ENCODE data around the gene SERPINB1. TPM values are rescaled to one million over a fixed set of nuclear protein-coding genes. Genes with fewer than 3 reads are reported as not detected.

SERPINB1 gene
- total RNA-seq, 1 experiment from 2014 or later: 75.6 TPM

- H3K4me3 Mint-ChIP-seq (ENCODE audit: unreplicated experiment): no peak overlapping the region
- H3K27me3 ChIP-seq (replicated peaks; ENCODE audit: control insufficient read depth, insufficient read depth, low read length): no peaks in the 10 kb centered on the region
- H3K27me3 Mint-ChIP-seq (ENCODE audit: insufficient read depth, unreplicated experiment): no peaks in the 10 kb centered on the region
- peaks cover 19% of the 10 kb centered on the region for H3K4me1 Mint-ChIP-seq (ENCODE audit: low read depth, unreplicated experiment)
- H3K27ac Mint-ChIP-seq (ENCODE audit: unreplicated experiment): no peak overlapping the region
- H3K4me1 ChIP-seq: 0 out of 2 replicates have a peak, but pooled peaks cover 5% of the 10 kb centered on the region
- peaks cover 7% of the 10 kb centered on the region for H3K36me3 Mint-ChIP-seq (ENCODE audit: insufficient read depth, unreplicated experiment)
- H3K9me3 ChIP-seq: no peaks in the 10 kb centered on the region
- no TSS peak for BruUV-seq (replicated peaks)
- no peaks in the 10 kb centered on the region for H3K9me3 Mint-ChIP-seq (ENCODE audit: unreplicated experiment)
- H3K36me3 ChIP-seq (ENCODE audit: control insufficient read depth, insufficient read depth, low read length): no peaks in the 10 kb centered on the region
- ChIA-PET POLR2A (no interaction called here), CTCF (no interaction called here)
- no peak for TF ChIP-seq CTCF (IDR thresholded peaks at IDR 0.05; ENCODE audit: insufficient read depth in 1 of 2, low read depth in 1 of 2, low read length in 1 of 2, severe bottlenecking in 1 of 2, unreplicated experiment in 1 of 2)
- DNase-seq: no peak
- H3K4me3 ChIP-seq (ENCODE audit: low read depth, low read length): no peak overlapping the region
- intact Hi-C loops (cut with micrococcal nuclease; ENCODE audit: unreplicated experiment): no loop called here
Observed at GRCh38 chr6:2827142-2827541, 14.5 kb downstream of the SERPINB1 start.

GRCh38 chr6:2826131-2826530, 15.5 kb downstream of the SERPINB1 start:
- no peak overlapping the region for H3K4me3 ChIP-seq (ENCODE audit: low read depth, low read length)
- no peaks in the 10 kb centered on the region for H3K27me3 ChIP-seq (replicated peaks; ENCODE audit: control insufficient read depth, insufficient read depth, low read length)
- ChIA-PET CTCF (interaction anchor here (1.2 kb wide), 1 partner anchor 35 kb away, joined by 3 read pairs; no protein-coding TSS in a partner anchor), POLR2A (no interaction called here)
- 0 out of 2 replicates have a peak, but pooled peaks cover 5% of the 10 kb centered on the region for H3K4me1 ChIP-seq
- Mint-ChIP-seq H3K4me1 (ENCODE audit: low read depth, unreplicated experiment) (peaks cover 19% of the 10 kb centered on the region), H3K36me3 (ENCODE audit: insufficient read depth, unreplicated experiment) (no peaks in the 10 kb centered on the region), H3K27ac (ENCODE audit: unreplicated experiment) (no peak overlapping the region), H3K9me3 (ENCODE audit: unreplicated experiment) (no peaks in the 10 kb centered on the region), H3K4me3 (ENCODE audit: unreplicated experiment) (no peak overlapping the region), H3K27me3 (ENCODE audit: insufficient read depth, unreplicated experiment) (no peaks in the 10 kb centered on the region)
- no peak for DNase-seq
- no peaks in the 10 kb centered on the region for H3K36me3 ChIP-seq (ENCODE audit: control insufficient read depth, insufficient read depth, low read length)
- no peaks in the 10 kb centered on the region for H3K9me3 ChIP-seq
- BruUV-seq (replicated peaks): no TSS peak
- no peak for TF ChIP-seq CTCF (IDR thresholded peaks at IDR 0.05; ENCODE audit: insufficient read depth in 1 of 2, low read depth in 1 of 2, low read length in 1 of 2, severe bottlenecking in 1 of 2, unreplicated experiment in 1 of 2)
- intact Hi-C loops (cut with micrococcal nuclease; ENCODE audit: unreplicated experiment): no loop called here

GRCh38 chr6:2823104-2823850, 18.4 kb downstream of the SERPINB1 start:
- no peaks in the 10 kb centered on the region for H3K36me3 ChIP-seq (ENCODE audit: control insufficient read depth, insufficient read depth, low read length)
- Mint-ChIP-seq H3K27me3 (ENCODE audit: insufficient read depth, unreplicated experiment) (no peaks in the 10 kb centered on the region), H3K4me1 (ENCODE audit: low read depth, unreplicated experiment) (peaks cover 3% of the 10 kb centered on the region), H3K4me3 (ENCODE audit: unreplicated experiment) (no peak overlapping the region), H3K36me3 (ENCODE audit: insufficient read depth, unreplicated experiment) (no peaks in the 10 kb centered on the region), H3K9me3 (ENCODE audit: unreplicated experiment) (no peaks in the 10 kb centered on the region), H3K27ac (ENCODE audit: unreplicated experiment) (no peak overlapping the region)
- CTCF ChIA-PET: no interaction called here
- intact Hi-C loops (cut with micrococcal nuclease; ENCODE audit: unreplicated experiment): no loop called here
- H3K4me1 ChIP-seq: no peaks in the 10 kb centered on the region; the same call in 1 of the 2 replicates
- no peak for TF ChIP-seq CTCF (IDR thresholded peaks at IDR 0.05; ENCODE audit: insufficient read depth in 1 of 2, low read depth in 1 of 2, low read length in 1 of 2, severe bottlenecking in 1 of 2, unreplicated experiment in 1 of 2)
- POLR2A ChIA-PET: no interaction called here
- BruUV-seq (replicated peaks): no TSS peak
- DNase-seq: no peak
- H3K4me3 ChIP-seq (ENCODE audit: low read depth, low read length): no peak overlapping the region
- H3K9me3 ChIP-seq: no peaks in the 10 kb centered on the region
- H3K27me3 ChIP-seq (replicated peaks; ENCODE audit: control insufficient read depth, insufficient read depth, low read length): no peaks in the 10 kb centered on the region

Data from Caco-2 (cell line).